ENCODE data around the gene RCOR3.
A peak's percentile ranks its signal among the peaks of the same experiment; 100 is the strongest.
"Not testable (repeated sequence)": the region's sequence is repeated elsewhere in the genome, so short reads cannot be mapped to it uniquely, and the experiment has no call there.

The RCOR3 gene

DNA sequence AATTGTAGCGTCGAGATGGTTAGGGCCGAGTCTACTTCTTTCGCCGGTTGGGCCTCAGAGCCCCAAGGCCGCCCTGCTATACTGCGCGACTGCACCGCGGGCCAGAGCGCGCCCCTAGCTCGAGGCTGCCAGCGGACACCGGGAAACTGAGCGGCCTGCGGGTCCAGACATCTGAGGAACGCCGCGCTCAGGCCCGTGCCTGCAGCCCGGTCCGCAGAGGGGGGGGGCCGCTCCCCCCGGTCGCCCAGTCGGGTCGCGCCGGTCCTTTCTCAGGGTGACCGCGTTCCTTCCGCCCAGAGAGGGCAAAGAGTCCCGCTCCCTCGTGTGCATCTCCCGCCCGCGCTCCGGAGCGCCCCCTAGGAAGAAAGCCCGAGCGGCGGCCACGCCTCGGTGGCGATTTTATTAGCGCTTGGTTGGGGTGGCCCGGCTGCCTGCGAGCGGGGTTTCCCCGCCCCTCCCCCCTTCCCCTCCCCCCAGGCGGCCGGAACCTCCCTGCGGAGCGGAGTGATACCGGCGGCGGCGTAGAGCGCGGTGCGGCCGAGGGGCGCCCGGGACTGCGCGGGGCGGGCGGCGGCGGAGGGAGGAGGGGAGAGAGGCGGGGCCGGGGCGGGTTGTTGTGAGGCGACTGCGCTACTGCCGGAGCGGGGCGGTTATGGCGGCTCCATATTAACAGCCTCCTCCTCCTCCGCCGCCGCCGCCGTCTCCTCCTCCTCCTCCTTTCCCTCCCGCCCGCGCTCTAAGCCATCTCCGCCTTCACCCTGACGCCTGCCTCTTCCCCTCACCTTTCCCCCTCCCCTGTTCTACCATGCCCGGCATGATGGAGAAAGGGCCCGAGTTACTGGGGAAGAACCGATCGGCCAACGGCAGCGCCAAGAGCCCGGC is at the start of gene RCOR3:
RCOR3 (plus strand) TSS at position 611 of the 882 bp plus-strand sequence; CDS start at position 806, 195 bp downstream.
- peak; percentile 86 for DNase-seq (ENCODE audit: low read depth in 2 of 2)

DNA sequence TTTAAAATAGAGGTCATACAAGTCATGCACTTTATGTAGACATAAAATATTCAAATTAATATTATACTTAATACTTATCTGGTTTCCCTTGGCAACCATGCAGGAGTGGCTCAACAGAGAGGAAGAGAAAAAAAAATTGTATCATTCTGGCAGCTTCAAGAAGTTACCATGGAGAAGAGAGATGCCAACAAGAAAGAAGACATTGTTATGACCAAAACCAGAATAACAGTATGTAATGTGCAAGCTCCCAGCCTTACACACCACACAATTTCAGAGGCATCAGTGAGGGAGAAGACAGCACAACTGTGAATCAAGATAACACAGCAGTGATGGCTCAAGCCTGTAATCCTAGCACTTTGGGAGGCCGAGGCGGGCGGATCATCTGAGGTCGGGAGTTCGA is 49.1 kb upstream of the RCOR3 start:
- no peak for DNase-seq (ENCODE audit: low read depth in 2 of 2)

DNA sequence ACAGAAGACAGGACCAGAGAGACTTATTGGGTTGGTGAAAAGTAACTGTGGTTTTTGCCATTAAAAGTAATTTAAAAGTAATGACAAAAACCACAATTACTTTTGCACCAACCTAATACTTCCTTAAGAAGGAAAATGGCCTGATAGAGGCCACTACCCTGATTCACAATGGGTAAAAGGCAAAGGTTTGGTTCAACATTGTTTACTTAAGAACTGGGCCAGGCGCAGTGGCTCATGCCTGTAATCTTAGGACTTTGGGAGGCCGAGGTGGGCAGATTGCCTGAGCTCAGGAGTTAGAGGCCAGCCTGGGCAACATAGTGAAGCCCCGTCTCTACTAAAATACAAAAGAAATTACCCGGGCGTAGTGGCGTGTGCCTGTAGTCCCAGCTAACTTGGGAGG is 48.2 kb upstream of the RCOR3 start:
- no peak for DNase-seq (ENCODE audit: low read depth in 2 of 2)

DNA sequence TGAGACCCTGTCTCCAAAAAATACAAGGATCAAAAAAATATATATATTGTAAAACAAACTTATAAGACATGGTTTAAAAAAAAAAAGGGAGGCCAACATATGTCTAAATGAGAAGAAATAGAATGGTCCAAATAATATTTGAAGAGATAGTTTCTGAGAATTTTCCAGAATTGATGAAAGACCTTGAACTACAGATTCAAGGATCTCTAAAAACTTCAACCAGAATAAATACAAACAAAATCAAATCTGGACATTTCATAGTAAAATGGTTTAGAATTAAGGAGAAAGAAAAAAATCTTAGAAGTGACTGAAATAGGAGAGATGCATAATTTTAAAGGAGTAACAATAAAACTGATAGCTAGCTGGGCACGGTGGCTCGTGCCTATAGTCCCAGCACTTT is 45.5 kb upstream of the RCOR3 start:
- DNase-seq (ENCODE audit: low read depth in 2 of 2) = no peak

DNA sequence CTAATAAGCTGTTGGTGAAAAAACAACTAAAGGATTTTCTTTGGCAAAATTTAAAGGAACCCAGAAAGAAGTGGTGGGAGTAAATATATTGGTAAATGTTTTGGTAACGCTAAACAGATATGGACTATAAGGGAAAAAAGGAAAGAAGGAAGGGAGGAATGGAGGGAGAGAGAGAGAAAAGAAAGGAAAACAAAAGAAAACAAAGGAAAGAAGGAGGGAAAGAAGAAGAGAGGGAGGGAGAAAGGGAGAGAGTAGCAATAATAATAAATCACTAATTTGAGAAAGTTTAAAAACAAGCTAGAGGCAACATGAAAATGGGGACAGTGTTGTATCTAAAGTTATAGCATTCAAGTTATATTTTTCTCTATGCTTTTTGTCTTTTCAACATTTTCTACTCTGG is 43.6 kb upstream of the RCOR3 start:
- DNase-seq (ENCODE audit: low read depth in 2 of 2) = no peak

DNA sequence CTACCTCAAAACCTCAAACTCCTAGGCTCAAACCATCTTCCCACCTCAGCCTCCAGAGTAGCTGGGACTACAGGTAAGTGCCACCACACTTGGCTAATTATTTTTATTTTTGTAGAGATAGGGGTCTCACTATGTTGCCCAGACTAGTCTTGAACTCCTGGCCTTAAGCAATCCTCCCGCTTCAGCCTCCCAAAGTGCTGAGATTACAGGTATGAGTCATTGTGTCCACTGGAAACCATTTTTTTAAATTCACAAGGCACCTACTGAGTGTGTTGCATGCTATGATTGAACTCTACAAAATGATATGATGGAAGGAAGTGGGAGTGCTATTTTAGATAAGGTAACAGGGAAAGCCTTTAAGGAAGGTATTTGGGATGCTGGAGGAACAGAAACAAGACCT is 41.8 kb upstream of the RCOR3 start:
- DNase-seq (ENCODE audit: low read depth in 2 of 2) = no peak

DNA sequence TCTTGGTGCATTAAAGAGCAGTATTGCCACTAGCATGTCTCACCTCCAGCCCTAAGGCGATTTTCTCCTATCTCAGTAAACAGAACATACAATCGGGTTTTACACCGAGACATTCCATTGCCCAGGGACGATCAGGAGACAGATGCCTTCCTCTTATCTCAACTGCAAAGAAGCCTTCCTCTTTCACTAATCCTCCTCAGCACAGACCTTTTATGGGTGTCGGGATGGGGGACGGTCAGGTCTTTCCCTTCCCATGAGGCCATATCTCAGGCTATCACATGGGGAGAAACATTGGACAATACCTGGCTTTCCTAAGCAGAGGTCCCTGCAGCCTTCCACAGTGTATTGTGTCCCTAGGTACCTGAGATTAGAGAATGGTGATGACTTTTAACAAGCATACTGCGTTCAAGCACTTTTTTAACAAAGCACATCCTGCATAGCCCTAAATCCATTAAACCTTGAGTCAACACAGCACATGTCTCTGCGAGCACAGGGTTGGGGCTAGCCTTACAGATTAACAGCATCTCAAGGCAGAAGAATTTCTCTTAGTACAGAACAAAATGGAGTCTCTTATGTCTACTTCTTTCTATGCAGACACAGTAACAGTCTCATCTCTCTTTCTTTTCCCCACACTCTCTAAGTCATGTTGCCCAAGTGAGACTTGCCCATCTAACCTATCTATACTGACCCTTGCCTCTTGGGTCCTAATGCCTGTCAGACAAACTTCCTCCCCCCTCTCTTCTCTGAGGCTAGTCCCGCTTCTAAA is 36.5 kb upstream of the RCOR3 start:
- DNase-seq (ENCODE audit: low read depth in 2 of 2) = not testable (repeated sequence)

DNA sequence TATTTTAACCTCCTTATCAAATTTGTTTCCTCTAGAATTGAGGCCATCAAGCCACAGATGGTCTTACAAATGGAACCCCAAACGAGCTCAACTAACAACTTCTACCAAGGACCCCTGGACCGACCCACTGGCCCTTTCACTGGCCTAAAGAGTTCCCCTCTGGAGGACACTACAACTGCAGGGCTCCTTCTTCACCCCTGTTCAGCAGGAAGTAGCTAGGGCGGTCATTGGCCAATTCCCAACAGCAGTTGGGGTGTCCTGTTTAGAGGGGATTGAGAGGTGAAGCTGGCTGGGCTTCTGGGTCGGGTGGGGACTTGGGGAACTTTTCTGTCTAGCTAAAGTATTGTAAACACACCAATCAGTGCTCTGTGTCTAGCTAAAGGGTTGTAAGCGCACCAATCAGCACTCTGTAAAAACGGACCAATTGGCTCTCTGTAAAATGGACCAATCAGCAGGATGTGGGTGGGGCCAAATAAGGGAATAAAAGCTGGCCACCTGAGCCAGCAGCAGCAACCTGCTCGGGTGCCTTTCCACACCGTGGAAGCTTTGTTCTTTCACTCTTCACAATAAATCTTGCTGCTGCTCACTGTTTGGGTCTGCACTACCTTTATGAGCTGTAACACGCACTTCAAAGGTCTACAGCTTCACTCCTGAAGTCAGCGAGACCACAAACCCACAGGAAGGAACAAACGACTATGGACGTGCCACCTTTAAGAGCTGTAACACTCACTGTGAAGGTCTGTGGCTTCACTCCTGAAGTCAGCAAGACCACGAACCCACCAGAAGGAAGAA is 30.4 kb upstream of the RCOR3 start:
- DNase-seq (ENCODE audit: low read depth in 2 of 2) = peak in 1 of 2 donors; percentile 19

DNA sequence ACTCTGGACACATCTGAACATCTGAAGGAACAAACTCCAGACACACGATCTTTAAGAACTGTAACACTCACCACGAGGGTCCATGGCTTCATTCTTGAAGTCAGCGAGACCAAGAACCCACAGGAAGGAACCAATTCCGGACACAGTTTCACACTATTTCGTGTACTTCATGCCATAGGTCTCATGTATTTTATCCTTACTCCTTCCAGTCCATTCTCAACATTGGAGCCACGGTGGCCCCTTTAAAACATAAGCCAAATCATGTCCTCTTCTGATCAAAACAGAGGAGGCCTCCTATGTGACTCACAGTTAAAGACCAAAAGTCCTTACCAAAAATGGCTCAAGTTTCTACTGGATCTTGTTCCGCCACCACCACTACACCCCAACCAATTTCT is 29.8 kb upstream of the RCOR3 start:
- no peak for DNase-seq (ENCODE audit: low read depth in 2 of 2)

DNA sequence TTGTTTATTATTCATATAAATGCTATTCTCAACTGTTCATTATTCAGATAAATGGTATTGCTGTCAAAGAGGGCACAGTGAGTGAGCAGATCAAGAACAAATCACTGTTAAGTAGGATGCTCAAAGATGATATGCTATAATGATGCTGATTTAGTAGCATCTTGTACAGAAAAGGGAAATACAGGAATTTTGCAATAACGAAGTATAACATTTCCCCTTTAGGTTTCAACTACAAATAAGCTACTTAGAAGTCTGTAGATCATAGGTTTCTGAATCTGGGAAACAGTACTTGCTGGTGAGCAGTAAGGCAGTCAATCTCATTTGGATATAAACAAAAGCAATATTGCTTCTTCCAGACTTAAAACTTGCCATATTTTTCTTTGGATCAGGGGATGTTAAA is 27.3 kb upstream of the RCOR3 start:
- DNase-seq (ENCODE audit: low read depth in 2 of 2) = no peak

DNA sequence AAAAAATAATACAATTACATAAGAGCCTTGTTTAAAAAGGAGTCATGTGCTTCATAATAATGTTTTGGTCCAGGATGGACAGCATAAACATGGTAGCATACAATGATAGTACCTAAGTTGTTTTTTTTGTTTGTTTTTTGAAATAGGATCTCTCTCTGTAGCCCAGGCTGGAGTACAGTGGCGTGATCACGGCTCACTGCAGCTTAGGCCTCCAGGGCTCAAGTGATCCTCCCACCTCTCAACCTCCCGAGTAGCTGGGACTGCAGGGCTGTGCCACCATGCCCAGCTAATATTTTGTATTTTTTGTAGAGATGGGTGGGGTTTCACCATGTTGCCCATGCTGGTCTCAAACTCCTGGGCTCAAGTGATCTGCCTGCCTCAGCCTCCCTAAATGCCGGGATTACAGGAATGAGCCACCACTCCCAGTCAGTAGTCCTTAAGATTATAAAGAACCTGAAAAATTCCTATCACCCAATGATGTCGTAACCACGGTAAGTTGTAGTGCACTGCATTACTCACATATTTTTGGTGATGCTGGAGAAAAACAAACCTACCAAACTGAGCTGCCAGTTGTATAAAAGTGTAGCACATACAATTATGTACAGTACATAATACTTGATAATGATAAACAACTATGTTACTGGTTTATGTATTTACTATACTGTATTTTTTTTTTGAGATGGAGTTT is 22.4 kb upstream of the RCOR3 start:
- no peak for DNase-seq (ENCODE audit: low read depth in 2 of 2)

DNA sequence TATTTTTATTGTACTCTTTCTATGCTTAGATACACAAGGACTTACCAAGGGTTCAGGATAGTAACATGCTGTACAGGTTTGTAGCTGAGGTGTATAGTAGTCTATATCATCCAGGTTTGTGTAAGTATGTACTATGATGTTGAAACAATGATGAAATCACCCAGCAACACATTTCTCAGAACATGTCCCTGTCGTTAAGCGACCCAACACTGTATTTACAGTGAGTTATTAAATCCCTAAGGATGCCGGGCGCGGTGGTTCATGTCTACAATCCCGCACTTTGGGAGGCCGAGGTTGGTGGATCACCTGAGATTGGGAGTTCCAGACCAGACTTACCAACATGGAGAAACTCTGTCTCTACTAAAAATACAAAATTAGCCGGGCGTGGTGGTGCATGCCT is 21.6 kb upstream of the RCOR3 start:
- no peak for DNase-seq (ENCODE audit: low read depth in 2 of 2)

DNA sequence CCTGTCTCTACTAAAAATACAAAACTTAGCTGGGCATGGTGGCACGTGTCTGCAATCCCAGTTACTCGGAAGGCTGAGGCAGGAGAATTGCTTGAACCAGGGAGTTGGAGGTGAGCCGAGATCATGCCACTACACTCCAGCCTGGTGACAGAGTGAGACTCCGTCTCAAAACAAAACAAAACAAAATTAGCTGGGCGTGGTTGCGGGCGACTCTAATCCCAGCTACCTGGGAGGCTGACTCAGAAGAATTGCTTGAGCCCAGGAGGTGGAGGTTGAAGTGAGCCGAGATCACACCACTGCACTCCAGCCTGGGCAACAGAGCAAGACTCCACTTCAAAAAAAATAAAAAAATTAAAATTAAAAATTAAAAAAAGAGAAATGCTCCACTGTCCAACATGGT is 18.6 kb upstream of the RCOR3 start:
- not testable (repeated sequence) for DNase-seq (ENCODE audit: low read depth in 2 of 2)

DNA sequence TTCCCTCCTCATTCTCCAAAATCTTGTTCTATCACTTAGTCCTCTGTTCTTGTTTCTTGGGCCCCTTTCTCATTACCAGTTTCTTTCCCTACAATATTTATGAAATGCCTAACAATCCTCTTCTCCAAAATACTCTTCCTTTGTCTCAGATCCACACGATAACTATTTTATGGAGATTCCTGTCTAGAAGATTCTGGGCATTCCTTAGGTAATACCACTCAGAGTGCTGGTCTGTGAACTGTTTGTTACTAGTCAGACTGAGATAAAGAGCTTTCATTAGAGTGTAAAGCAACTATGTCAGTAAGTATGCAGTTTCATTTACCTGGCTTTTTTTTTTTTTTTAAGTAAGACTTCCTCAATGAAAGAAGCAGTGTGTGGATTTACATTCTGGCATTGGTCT is 18.1 kb upstream of the RCOR3 start:
- DNase-seq (ENCODE audit: low read depth in 2 of 2) = no peak

DNA sequence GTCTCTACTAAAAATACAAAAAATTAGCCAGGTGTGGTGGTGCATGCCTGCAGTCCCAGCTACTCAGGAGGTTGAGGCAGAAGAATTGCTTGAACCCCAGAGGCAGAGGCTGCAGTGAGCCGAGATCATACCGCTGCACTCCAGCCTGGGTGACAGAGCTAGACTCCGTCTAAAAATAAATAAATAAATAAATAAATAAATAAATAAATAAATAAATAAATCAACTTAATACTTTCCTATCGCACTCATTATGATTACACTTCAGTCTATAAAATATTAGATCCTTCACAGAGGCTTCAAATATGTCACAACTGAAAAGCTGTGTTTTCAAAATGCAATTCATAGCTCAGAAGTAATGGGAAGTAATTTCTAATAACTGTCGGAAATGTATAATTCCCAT is 15.5 kb upstream of the RCOR3 start:
- not testable (repeated sequence) for DNase-seq (ENCODE audit: low read depth in 2 of 2)

DNA sequence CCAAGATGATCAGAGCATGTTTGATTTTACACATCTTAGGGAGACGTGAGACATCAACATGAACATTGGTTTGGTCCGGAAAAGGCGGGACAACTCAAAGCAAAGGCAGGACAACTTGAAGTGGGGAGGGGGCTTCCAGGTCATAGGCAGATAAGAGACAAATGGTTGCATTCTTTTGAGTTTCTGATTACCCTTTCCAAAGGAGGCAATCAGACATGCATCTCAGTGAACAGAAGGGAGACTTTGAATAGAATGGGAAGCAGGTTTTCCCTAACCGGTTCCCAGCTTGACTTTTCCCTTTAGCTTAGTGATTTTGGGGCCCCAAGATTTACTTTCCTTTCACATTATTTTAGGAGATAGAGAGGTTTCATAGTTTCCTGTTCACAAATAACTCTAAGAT is 12.6 kb upstream of the RCOR3 start:
- DNase-seq (ENCODE audit: low read depth in 2 of 2) = not testable (repeated sequence)

DNA sequence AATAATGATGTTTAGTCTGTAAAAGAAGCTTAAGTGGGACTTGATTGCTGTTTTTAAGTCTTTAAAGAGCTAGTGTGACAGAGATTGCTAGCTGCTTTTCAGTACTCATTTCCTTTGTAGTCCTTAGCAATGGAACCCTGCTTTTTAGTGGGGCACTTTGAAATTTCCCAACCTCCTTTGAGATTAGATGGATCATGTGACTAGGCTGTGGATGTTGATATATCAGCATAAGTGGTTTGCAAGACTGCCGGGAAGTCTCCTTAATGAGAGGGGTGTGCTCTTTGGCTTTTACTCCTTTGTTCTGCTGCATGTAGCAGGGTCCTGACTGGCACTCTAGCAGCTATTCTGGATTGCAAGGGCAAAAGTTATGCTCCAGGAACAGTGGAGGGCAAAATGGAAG is 11.2 kb upstream of the RCOR3 start:
- DNase-seq (ENCODE audit: low read depth in 2 of 2) = no peak

DNA sequence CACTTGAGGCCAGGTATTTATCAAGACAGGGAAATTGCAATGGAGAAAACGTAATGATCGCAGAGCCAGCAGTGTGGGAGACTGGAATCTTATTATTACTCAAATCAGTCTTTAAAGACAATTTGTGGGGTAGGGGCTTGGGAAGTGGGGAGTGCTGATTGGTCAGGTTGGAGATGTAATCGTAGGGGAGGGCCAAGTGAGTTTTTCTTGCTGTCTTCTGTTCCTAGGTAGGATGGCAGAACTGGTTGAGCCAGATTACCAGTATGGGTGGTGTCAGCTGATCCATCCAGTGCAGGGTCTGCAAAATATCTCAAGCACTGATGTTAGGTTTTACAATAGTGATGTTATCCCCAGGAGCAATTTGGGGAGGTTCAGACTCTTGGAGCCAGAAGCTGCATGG is 9.6 kb upstream of the RCOR3 start:
- not testable (repeated sequence) for DNase-seq (ENCODE audit: low read depth in 2 of 2)

DNA sequence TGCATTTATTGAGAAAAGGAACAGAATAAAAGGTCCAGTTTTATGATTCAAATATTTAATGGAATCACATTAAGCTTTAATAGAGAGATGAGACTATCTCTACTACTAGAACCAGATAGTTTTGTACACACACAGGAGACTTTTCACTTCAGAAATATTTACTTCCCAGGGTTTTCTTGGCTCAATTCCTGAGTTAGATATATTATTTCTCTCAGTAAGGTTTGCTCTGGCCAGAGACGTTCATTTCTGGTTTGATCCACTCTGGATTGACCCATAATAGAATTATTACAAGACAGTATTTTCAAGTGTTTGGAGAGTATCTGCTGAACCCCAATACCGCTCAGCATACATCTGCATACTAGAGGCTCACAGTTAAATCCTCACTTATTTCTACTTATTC is 1.3 kb upstream of the RCOR3 start:
- no peak for DNase-seq (ENCODE audit: low read depth in 2 of 2)

DNA sequence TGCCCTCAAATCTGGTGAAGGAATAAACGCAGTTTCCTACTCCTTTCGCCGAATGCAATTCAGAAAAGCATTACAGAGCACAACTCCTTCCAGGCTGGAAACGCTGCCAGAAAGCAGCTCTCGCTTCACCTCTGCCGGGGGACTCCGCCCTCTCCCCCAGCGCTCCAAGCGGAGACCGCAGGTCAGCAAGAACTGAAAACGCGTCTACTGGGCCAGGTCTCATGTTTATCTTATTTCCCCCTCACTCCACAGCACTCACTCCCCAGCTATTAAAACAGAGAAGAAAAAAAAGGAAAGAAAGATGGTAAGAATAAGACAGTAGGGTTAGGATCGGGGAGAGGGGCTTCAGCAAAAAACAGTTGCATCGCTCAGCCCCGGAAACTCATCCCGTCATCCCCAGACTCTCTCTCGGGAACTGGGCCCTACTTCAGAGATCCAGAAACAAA is 833 bp upstream of the RCOR3 start:
- peak; percentile 21 to 23 for DNase-seq (ENCODE audit: low read depth in 2 of 2)

DNA sequence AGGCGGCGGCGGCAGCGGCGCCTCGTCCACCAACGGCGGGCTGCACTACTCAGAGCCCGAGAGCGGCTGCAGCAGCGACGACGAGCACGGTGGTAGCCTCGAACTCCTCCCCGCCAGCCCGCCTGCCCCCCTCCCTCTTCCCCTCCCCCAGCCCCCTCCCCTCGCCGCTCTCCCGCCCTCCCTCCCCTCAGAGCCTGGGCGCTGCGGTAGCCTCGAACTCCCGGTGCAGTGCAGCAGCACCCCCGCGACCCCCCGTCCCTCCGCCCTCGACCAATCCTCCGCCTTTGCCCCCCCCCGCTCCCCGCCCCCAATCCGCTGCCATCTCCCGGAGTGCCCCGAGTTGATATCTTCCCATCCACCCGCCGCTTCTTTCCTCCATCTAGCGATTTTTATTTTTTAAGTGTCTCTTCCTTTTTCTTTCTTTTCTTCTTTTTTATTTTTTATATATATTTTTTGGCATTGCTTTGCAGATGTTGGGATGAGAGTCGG is 516 bp downstream of the RCOR3 start:
- DNase-seq (ENCODE audit: low read depth in 2 of 2) = peak; percentile 7 to 17
